HUES64 (cell line): ENCODE results near the gene KCNC1.
A peak's percentile ranks its signal among the peaks of the same experiment; 100 is the strongest.

Experiments
- H3K27ac ChIP-seq: 2 replicates; pipeline ENCODE4 v1.7.0; 2013; ENCODE audit warnings: low read depth, low read length, inconsistent platforms
- H3K27me3 ChIP-seq: 2 replicates; pipeline ENCODE4 v1.6.1; 2013; ENCODE audit warnings: mild to moderate bottlenecking, low read length; ENCODE audit not compliant: insufficient read depth
- H3K36me3 ChIP-seq: 2 replicates; pipeline ENCODE4 v1.6.1; 2013; ENCODE audit warnings: mild to moderate bottlenecking, low read length; ENCODE audit not compliant: insufficient read depth
- H3K4me1 ChIP-seq: 2 replicates; pipeline ENCODE4 v1.6.1; 2013; ENCODE audit warnings: mild to moderate bottlenecking, low read length, moderate library complexity; ENCODE audit not compliant: insufficient read depth
- H3K4me3 ChIP-seq: 2 replicates; pipeline ENCODE4 v1.5.1; 2013; ENCODE audit warnings: mild to moderate bottlenecking, low read length, moderate library complexity
- H3K9ac ChIP-seq: 2 replicates; pipeline ENCODE4 v1.6.1; 2013; ENCODE audit warnings: mild to moderate bottlenecking, low read depth, low read length
- H3K9me3 ChIP-seq: 2 replicates; pipeline ENCODE4 v1.6.1; 2013; ENCODE audit warnings: low read depth, low read length; ENCODE audit not compliant: insufficient read depth
- WGBS: fragments of 150-250, 120-280 bp; methylation state at CpG from one replicate; pipeline ENCODE4 v1.1.7; 2013; ENCODE audit warnings: missing lambda C conversion rate; 5-methylcytosine and 5-hydroxymethylcytosine counted together

Gene KCNC1

DNA sequence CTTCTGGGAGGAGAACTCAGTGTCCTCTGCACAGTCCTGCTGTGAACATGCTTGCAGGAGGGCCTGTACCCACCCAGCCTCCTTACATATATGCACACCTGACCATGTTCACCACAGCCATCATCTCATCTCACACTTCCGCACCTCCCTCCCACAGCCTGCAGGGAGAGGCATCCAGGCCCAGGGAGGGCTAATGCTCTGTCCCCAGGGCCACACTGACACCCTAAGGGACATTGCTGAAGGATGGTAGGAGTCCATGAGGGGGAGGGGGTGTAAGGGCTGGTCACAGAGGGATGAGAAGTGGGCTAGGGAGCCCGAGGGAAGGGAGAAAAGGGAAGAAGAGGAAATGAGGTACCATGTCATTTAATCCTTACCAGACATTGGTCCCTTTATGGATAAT, 4.4 kb upstream of the KCNC1 start:
- Histone ChIP-seq H3K27ac (no peak overlapping the region), H3K9ac (no peak overlapping the region), H3K27me3 (peaks cover 64% of the 10 kb centered on the region), H3K36me3 (no peaks in the 10 kb centered on the region), H3K9me3 (no peaks in the 10 kb centered on the region), H3K4me1 (peaks cover 3% of the 10 kb centered on the region; the same call in 1 of the 2 replicates), H3K4me3 (no peak overlapping the region)
- WGBS, result 65% methylated on average over 2 of the region's 2 CpGs

DNA sequence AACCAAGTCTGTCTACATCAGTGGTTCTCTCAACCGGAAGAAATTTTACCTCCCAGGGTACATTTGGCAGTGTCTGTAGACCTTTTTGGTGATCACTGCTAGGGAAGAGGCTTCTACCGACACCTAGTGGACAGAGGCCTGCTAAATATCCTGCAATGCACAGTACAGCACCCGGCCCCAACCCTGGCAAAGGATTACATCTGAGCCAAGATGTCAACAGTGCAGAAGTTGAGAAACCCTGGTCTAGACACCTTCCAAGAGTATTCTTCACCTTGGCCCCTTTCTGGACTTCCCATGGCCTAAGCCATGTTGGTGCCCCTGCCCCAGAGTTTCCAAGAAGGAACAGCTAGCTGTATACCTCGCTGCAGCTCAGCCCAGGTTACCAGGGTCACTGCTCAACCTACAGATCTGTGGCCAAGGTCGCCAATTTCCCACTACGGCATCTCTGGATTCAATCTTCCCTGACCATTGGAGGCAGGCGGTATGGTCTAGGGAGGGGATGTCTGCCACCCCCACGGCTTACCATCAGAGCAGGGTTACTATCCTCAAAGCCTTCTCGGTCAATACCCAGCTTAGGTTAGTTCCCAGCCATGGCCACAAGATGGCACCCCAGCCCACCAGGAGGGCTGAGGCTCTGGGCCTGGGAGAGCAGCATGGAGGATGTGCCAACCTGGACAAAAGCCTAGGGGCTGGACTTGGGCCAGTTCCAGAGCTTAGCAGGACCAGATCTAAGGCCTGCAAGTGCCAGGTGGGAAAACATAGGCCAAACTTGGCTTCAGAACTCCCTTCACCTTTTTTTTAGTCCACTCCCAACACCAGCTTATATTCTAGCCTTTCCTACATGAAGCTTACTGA, 3.7 kb upstream of the KCNC1 start:
- Histone ChIP-seq H3K9ac (no peak overlapping the region), H3K27me3 (peaks cover 64% of the 10 kb centered on the region), H3K9me3 (no peaks in the 10 kb centered on the region), H3K36me3 (no peaks in the 10 kb centered on the region), H3K27ac (no peak overlapping the region), H3K4me3 (no peak overlapping the region), H3K4me1 (peaks cover 3% of the 10 kb centered on the region; the same call in 1 of the 2 replicates)
- 25% methylated on average over 9 of the region's 9 CpGs for WGBS

DNA sequence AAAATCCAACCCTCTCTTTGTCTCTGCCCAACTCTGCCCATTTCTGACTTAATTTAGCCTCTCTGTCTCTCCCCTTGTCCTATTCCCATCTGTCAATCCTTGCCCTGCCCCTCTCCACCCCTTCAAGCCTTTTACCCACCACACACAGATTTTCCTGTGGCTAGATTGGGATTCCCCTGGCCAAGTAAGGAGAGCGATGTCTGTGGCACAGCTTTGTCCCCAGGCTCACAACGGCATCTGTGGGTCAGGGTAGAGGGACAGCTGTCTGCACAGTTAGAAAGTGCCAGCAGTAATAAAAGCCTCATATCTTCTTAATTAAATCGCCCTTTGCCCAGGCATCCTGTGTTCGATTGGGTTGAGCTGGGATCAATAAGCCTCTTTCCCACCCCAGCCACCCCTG, 1.3 kb upstream of the KCNC1 start:
- H3K27me3 ChIP-seq, result peaks cover 70% of the 10 kb centered on the region
- H3K4me1 ChIP-seq, result peaks cover 3% of the 10 kb centered on the region; the same call in 1 of the 2 replicates
- H3K4me3 ChIP-seq, result no peak overlapping the region
- no peaks in the 10 kb centered on the region for H3K9me3 ChIP-seq
- WGBS, result 91% methylated on average over 4 of the region's 4 CpGs
- no peaks in the 10 kb centered on the region for H3K36me3 ChIP-seq
- H3K9ac ChIP-seq, result no peak overlapping the region
- H3K27ac ChIP-seq, result no peak overlapping the region

DNA sequence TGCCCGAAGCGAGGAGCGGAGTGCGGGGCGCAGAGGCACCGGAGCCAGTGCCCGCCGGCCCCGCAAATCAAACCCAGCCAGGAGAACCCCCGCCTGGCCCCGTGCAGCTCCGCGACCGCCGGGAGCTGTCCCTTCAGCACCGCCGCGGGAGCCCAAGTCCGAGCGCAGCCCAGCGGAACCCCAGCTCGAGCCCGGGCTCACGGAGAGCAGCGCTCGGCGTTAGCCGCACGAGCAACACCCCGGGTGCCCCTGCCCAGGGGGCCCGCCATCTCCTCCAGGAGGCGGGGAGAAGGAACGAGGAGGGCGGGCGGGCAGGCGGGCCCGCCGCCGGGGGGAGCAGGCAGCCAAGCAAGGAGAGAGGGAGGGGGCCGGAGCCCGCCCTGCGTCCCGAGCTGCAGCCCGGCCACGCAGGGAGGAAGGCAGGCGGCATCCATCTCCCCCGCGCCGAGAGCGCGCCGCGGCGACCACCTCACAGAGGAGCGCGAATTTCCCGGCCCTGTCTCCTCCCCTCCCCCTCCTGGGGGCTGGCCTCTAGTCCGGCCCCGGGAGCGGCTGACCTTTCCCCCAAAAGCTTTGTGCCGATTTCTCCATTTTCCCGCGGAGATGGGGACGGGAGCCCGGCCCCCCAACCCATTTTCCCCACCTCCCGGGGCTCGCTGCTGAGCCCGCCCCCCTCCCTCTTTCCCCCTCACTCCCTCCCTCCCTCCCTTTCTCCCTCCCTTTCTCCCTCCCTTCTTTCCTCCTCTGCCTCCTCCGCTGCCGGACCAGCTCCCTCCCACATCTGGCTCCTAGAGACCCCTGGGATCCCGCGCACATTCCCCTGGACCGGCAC, 621 bp downstream of the KCNC1 start:
- peak overlapping the region; percentile 46 for H3K4me3 ChIP-seq
- H3K27me3 ChIP-seq, result peaks cover 84% of the 10 kb centered on the region
- no peaks in the 10 kb centered on the region for H3K36me3 ChIP-seq
- WGBS, result under 1% methylated on average over 73 of the region's 73 CpGs
- no peak overlapping the region for H3K27ac ChIP-seq
- H3K4me1 ChIP-seq, result peaks cover 6% of the 10 kb centered on the region
- H3K9me3 ChIP-seq, result no peaks in the 10 kb centered on the region
- H3K9ac ChIP-seq, result no peak overlapping the region

DNA sequence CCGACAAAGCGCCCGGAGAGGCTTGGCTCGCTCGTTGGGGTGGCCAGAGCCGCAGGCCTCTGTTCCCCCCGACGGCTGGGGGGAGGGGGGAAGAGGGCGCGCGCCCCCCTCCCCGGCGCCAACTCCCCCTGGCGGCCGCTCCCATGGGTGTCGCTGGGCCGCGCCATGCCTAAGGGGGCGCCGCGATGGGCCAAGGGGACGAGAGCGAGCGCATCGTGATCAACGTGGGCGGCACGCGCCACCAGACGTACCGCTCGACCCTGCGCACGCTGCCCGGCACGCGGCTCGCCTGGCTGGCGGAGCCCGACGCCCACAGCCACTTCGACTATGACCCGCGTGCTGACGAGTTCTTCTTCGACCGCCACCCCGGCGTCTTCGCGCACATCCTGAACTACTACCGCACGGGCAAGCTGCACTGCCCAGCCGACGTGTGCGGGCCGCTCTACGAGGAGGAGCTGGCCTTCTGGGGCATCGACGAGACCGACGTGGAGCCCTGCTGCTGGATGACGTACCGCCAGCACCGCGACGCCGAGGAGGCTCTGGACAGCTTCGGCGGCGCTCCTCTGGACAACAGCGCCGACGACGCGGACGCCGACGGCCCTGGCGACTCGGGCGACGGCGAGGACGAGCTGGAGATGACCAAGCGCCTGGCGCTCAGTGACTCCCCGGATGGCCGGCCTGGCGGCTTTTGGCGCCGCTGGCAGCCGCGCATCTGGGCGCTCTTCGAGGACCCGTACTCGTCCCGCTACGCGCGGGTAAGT, 1.4 kb downstream of the KCNC1 start:
- Histone ChIP-seq H3K27ac (no peak overlapping the region), H3K4me1 (peaks cover 6% of the 10 kb centered on the region), H3K36me3 (no peaks in the 10 kb centered on the region), H3K27me3 (peaks cover 84% of the 10 kb centered on the region), H3K4me3 (peak overlapping the region; percentile 31; the same call in 1 of the 2 replicates), H3K9me3 (no peaks in the 10 kb centered on the region), H3K9ac (no peak overlapping the region)
- 52% methylated on average over 102 of the region's 102 CpGs for WGBS

DNA sequence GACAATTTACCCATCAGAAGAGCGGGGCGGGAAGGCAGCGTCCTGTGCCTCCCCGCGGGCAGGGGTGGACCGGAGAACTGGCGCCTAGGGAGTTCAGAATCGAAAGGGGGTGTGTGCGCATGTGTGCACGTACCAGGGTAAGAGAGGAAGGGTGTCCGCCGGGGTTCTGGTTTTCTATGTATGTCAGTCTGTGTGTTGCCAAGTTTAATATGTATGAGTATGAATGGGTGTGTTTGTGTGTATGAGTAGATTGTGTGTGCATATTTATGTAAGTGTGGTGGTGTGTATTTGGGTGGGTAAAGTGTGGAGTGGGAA, 2.0 kb downstream of the KCNC1 start:
- 92% methylated on average over 12 of the region's 12 CpGs for WGBS
- no peak overlapping the region for H3K4me3 ChIP-seq
- H3K27ac ChIP-seq, result no peak overlapping the region
- H3K9me3 ChIP-seq, result no peaks in the 10 kb centered on the region
- no peak overlapping the region for H3K9ac ChIP-seq
- H3K4me1 ChIP-seq, result peaks cover 6% of the 10 kb centered on the region
- H3K27me3 ChIP-seq, result peaks cover 80% of the 10 kb centered on the region
- H3K36me3 ChIP-seq, result no peaks in the 10 kb centered on the region

DNA sequence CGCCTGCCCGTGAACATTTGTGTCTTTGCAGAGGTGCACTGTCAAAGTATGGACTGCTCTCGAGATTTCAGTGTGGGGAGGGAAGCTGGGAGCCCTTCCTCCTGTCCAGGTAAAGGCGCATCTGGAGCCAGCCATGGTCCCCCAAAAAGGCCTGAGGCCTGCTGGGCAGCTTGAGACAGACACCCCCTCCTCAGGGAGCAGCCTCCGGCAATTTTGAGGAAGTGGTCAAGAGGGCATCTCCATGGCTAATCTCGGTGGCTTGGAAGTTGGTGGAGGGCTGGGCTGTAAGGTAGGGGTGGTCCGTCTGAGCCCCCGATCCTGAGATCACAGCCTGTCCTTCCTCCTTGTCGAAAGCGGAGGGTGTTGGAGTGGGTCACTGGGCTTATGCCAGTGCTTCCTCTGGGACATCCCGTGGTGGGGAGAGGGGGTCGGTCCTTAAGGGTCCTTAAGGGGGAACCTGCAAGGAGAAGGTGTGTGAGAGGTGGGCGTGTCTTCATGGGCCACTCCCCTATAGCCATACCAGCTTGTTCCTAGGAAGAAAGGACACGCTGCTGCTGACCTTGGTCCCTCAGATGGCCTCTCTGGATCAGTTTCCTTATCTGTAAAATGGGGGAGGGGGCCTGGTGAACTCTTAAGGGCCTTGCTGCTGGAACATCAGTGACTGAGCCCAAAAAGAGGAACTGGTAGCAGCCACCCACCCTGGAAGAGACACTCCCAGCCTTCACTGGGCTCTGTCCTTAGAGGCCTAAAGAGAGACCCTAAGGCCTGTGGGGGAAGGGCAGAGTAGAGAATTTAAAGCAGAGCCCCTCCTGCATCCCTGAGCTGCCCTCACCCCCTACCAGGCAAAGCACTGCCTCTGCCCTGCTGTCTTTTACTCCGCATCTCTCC, 2.6 kb downstream of the KCNC1 start:
- H3K9ac ChIP-seq, result no peak overlapping the region
- H3K36me3 ChIP-seq, result no peaks in the 10 kb centered on the region
- H3K27me3 ChIP-seq, result peaks cover 75% of the 10 kb centered on the region
- no peak overlapping the region for H3K27ac ChIP-seq
- 83% methylated on average over 14 of the region's 15 CpGs for WGBS
- H3K9me3 ChIP-seq, result no peaks in the 10 kb centered on the region
- H3K4me3 ChIP-seq, result no peak overlapping the region
- peaks cover 6% of the 10 kb centered on the region for H3K4me1 ChIP-seq

DNA sequence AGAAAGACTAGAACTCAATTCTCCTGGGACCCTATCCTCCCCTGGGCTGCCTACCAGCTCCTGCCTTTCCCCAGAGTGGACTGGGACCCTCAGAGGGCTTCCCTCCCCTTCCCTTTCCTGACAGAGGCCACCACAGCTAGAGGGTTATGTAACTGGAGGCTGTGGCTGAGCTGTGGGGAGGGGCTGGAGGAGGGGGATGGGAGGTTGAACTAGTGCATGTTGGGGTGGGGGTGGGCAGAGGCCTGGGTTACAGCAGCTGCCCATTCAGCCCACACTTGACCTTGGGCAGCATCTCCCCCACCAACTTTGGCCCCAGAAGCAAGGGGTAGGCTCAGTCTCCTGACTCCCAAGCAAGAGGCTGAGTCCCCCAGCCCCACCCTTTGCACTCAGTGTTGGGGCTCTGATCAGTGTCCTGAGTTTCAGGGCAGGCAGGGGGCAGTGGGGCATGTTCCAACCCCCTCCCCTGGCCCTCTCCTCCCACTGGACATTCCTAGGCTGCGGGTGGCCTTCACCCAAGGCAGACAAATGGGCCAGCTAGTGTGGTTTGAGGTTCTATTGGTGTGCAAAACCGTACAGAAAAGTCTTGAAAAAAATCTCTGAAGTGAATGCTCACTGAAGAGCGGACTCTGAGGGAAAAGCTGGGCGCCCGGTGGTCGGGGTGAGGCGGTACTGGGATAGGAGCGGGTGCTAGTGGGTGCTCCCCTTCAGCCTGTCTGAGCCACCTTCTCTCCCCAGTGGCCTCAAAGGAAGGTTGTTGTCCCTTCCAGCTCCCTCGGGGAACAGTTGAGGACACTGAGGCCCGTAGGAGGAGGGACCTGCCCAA, 3.8 kb downstream of the KCNC1 start:
- WGBS, result 54% methylated on average over 10 of the region's 10 CpGs
- Histone ChIP-seq H3K9me3 (no peaks in the 10 kb centered on the region), H3K27me3 (peaks cover 63% of the 10 kb centered on the region), H3K36me3 (no peaks in the 10 kb centered on the region), H3K4me1 (peaks cover 6% of the 10 kb centered on the region), H3K9ac (no peak overlapping the region), H3K4me3 (no peak overlapping the region), H3K27ac (no peak overlapping the region)

DNA sequence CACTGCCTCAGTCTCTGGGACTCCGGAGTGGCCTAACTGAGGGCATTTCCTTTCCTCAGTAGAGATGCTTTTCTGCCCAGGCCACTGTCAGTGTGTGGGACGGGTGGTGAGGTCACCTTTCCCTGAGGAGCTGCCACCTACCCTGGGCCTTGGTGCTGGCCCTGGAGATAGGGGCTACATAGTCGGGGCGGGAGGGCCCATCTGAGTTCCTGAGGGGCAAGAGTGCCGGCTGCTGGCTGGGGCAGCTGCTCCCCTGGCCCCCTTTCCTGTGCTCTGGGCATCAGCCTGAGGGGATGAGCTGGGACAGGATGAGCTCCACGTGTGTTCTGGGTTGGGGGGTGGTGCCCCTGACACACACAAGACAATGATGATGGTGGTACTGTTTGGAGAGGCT, 5.4 kb downstream of the KCNC1 start:
- Histone ChIP-seq H3K9ac (no peak overlapping the region), H3K36me3 (no peaks in the 10 kb centered on the region), H3K27me3 (peaks cover 50% of the 10 kb centered on the region), H3K27ac (no peak overlapping the region), H3K4me3 (no peak overlapping the region), H3K9me3 (no peaks in the 10 kb centered on the region), H3K4me1 (peaks cover 3% of the 10 kb centered on the region; the same call in 1 of the 2 replicates)
- 76% methylated on average over 6 of the region's 6 CpGs for WGBS
